Erythroblast (primary cell): ENCODE measurements around the gene ANP32B.

Source experiments
- GATA1 ChIP-seq: IDR thresholded peaks from 2 replicates; pipeline ENCODE4 v1.6.1; 2011; ENCODE audit warnings: low read depth, mild to moderate bottlenecking, control low read depth, low read length, moderate library complexity
- POLR2A ChIP-seq: IDR thresholded peaks from 2 replicates; pipeline ENCODE4 v1.6.1; 2011; ENCODE audit warnings: mild to moderate bottlenecking, low read length

DNA sequence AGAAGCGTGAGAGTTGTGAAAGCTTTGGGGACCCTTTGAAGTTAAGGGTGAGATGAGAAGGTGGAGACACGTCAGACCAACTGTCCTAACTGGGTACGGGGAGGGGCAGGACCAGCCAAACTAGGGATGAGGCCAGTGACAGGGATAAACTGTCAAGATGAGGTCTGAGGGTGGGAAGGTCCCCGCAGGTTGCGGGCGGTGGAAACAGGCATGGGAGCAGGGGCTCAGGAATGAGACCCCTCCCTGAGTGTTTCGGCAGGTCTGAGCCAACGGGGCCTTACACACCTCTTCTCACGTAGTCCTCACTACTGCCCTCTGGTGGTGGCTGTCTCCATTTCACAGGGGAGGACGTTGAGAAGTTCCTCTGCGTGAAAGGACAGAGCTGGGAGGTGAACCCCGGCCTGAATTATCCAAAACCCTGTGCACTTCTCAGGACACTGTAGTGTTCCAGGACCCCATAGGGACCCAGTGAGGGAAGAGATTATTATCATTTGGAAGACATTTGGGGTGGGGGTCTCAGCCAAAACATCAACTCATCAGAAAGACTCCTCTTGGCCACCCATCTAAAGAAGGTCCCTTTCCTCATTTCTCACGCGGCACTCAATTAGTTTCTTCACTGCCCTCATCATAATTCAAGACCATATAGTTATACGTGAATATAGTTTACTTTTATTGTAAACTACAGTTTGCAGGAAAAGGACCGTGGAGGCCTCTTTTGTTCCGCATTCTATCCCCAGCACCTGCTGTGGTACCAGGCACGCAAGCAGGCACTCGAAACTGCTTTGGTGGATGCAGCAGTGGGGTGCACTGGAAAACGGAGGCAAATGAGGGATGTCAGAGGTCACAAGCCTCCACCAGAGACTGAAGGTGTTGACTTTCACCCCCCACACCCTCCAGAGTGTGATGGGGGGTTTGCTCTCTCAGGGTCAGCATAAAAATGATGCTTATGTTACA, 51.7 kb downstream of the ANP32B start:
- TF ChIP-seq POLR2A = no peak
- TF ChIP-seq GATA1 = no peak
